HG03108 (cell line): Measurements from ENCODE around the gene ZNF593OS.

Experiments
- ATAC-seq: cut with Tn5 transposase; IDR thresholded peaks from one replicate; pipeline ENCODE4 v1.9.1; 2021; ENCODE audit warnings: moderate library complexity; ENCODE audit not compliant: unreplicated experiment

Gene ZNF593OS

GRCh38 chr1:26184883-26185282, 13.3 kb upstream of the ZNF593OS start:
- ATAC-seq: no peak

GRCh38 chr1:26184086-26184485, 12.5 kb upstream of the ZNF593OS start:
- ATAC-seq: no peak

GRCh38 chr1:26182383-26182696, 10.7 kb upstream of the ZNF593OS start:
- no peak for ATAC-seq

- ATAC-seq: no peak
Measured at GRCh38 chr1:26181586-26182382, 10.2 kb upstream of the ZNF593OS start.

- ATAC-seq: no peak
Measured at GRCh38 chr1:26180010-26180506, 8.4 kb upstream of the ZNF593OS start.

GRCh38 chr1:26177182-26177684, 5.6 kb upstream of the ZNF593OS start, which contains the start of gene CNKSR1:
Gene CNKSR1 (plus strand): TSS chr1:26177491. CDS start chr1:26177548, 57 bp downstream.
- ATAC-seq: no peak

- no peak for ATAC-seq
Measured at GRCh38 chr1:26175346-26175745, 3.7 kb upstream of the ZNF593OS start.

- ATAC-seq: no peak
Measured at GRCh38 chr1:26170472-26170821, 1.2 kb downstream of the ZNF593OS start.

GRCh38 chr1:26169669-26170471, 1.8 kb downstream of the ZNF593OS start, which contains the start of gene ZNF593:
Gene ZNF593 (plus strand): TSS chr1:26169908. CDS start chr1:26169984, 76 bp downstream.
- ATAC-seq: peak; percentile 74

- ATAC-seq: no peak
Measured at GRCh38 chr1:26169198-26169554, 2.5 kb downstream of the ZNF593OS start.

- ATAC-seq: no peak
Measured at GRCh38 chr1:26168410-26169197, 3.0 kb downstream of the ZNF593OS start, which contains the start of gene C1orf232. Gene C1orf232 (minus strand): TSS chr1:26168963. CDS start chr1:26168499, 464 bp downstream.

GRCh38 chr1:26166719-26167281, 4.8 kb downstream of the ZNF593OS start:
- ATAC-seq: no peak

GRCh38 chr1:26164861-26165842, 6.5 kb downstream of the ZNF593OS start:
- ATAC-seq: no peak

GRCh38 chr1:26164036-26164860, 7.4 kb downstream of the ZNF593OS start:
- no peak for ATAC-seq

GRCh38 chr1:26163684-26164035, 8.0 kb downstream of the ZNF593OS start:
- no peak for ATAC-seq

- no peak for ATAC-seq
Measured at GRCh38 chr1:26162220-26162709, 9.4 kb downstream of the ZNF593OS start.

GRCh38 chr1:26161415-26162219, 10.0 kb downstream of the ZNF593OS start:
- no peak for ATAC-seq
